IPS-20b (cell line): Measurements from ENCODE around the gene ZNRF2.

ENCODE experiments used
- H3K27ac ChIP-seq: one replicate; pipeline ENCODE4 v1.5.1; 2013; ENCODE audit warnings: low read length
- H3K27me3 ChIP-seq: 2 replicates; pipeline ENCODE4 v1.6.1; 2013; ENCODE audit warnings: mild to moderate bottlenecking, low read length, inconsistent platforms; ENCODE audit not compliant: insufficient read depth
- H3K36me3 ChIP-seq: 2 replicates; pipeline ENCODE4 v1.6.1; 2013; ENCODE audit warnings: low read depth, mild to moderate bottlenecking, inconsistent platforms, low read length, moderate library complexity; ENCODE audit not compliant: insufficient read depth
- H3K4me1 ChIP-seq: 2 replicates; pipeline ENCODE4 v1.6.1; 2013; ENCODE audit warnings: mild to moderate bottlenecking, control low read depth, inconsistent platforms, low read length, moderate library complexity; ENCODE audit not compliant: insufficient read depth
- H3K4me3 ChIP-seq: 2 replicates; pipeline ENCODE4 v1.5.1; 2013; ENCODE audit warnings: mild to moderate bottlenecking, low read length, inconsistent platforms
- H3K9ac ChIP-seq: 2 replicates; pipeline ENCODE4 v1.6.1; 2013; ENCODE audit warnings: low read depth, mild to moderate bottlenecking, inconsistent platforms, low read length, moderate library complexity
- H3K9me3 ChIP-seq: 2 replicates; pipeline ENCODE4 v1.6.1; 2013; ENCODE audit warnings: mild to moderate bottlenecking, low read depth, low read length, inconsistent platforms; ENCODE audit not compliant: insufficient read depth

Gene ZNRF2

GRCh38 chr7:30330134-30331111 lies 46.0 kb downstream of the ZNRF2 start:
- Histone ChIP-seq H3K9me3 (no peaks in the 10 kb centered on the region), H3K4me3 (no peak overlapping the region), H3K27me3 (no peaks in the 10 kb centered on the region), H3K36me3 (no peaks in the 10 kb centered on the region), H3K9ac (no peak overlapping the region), H3K4me1 (peaks cover 2% of the 10 kb centered on the region; the same call in 1 of the 2 replicates), H3K27ac (no peak overlapping the region)

GRCh38 chr7:30331338-30331737 lies 46.9 kb downstream of the ZNRF2 start:
- H3K27me3 ChIP-seq: no peaks in the 10 kb centered on the region
- H3K4me3 ChIP-seq: no peak overlapping the region
- no peaks in the 10 kb centered on the region for H3K4me1 ChIP-seq
- H3K9ac ChIP-seq: no peak overlapping the region
- H3K27ac ChIP-seq: no peak overlapping the region
- no peaks in the 10 kb centered on the region for H3K36me3 ChIP-seq
- H3K9me3 ChIP-seq: no peaks in the 10 kb centered on the region

GRCh38 chr7:30332549-30332948 lies 48.2 kb downstream of the ZNRF2 start:
- H3K27ac ChIP-seq: no peak overlapping the region
- no peaks in the 10 kb centered on the region for H3K36me3 ChIP-seq
- no peak overlapping the region for H3K4me3 ChIP-seq
- no peak overlapping the region for H3K9ac ChIP-seq
- H3K27me3 ChIP-seq: no peaks in the 10 kb centered on the region
- H3K9me3 ChIP-seq: no peaks in the 10 kb centered on the region
- no peaks in the 10 kb centered on the region for H3K4me1 ChIP-seq

- no peaks in the 10 kb centered on the region for H3K9me3 ChIP-seq
- H3K27me3 ChIP-seq: no peaks in the 10 kb centered on the region
- no peak overlapping the region for H3K4me3 ChIP-seq
- H3K36me3 ChIP-seq: no peaks in the 10 kb centered on the region
- H3K27ac ChIP-seq: no peak overlapping the region
- no peaks in the 10 kb centered on the region for H3K4me1 ChIP-seq
- no peak overlapping the region for H3K9ac ChIP-seq
Measured at GRCh38 chr7:30335763-30336487, 51.5 kb downstream of the ZNRF2 start.

GRCh38 chr7:30344513-30344912 lies 60.1 kb downstream of the ZNRF2 start:
- no peaks in the 10 kb centered on the region for H3K27me3 ChIP-seq
- no peaks in the 10 kb centered on the region for H3K9me3 ChIP-seq
- H3K4me3 ChIP-seq: no peak overlapping the region
- H3K4me1 ChIP-seq: peaks cover 21% of the 10 kb centered on the region
- H3K36me3 ChIP-seq: no peaks in the 10 kb centered on the region
- H3K9ac ChIP-seq: no peak overlapping the region
- no peak overlapping the region for H3K27ac ChIP-seq

- Histone ChIP-seq H3K9me3 (no peaks in the 10 kb centered on the region), H3K4me1 (peaks cover 34% of the 10 kb centered on the region), H3K4me3 (no peak overlapping the region), H3K27me3 (no peaks in the 10 kb centered on the region), H3K9ac (no peak overlapping the region), H3K36me3 (no peaks in the 10 kb centered on the region), H3K27ac (no peak overlapping the region)
Measured at GRCh38 chr7:30347226-30348082, 63.1 kb downstream of the ZNRF2 start.

- no peak overlapping the region for H3K4me3 ChIP-seq
- H3K4me1 ChIP-seq: peaks cover 37% of the 10 kb centered on the region
Measured at GRCh38 chr7:30348083-30348560, 63.7 kb downstream of the ZNRF2 start.

GRCh38 chr7:30349170-30349569 lies 64.8 kb downstream of the ZNRF2 start:
- Histone ChIP-seq H3K36me3 (no peaks in the 10 kb centered on the region), H3K4me3 (no peak overlapping the region; the same call in 1 of the 2 replicates), H3K4me1 (peaks cover 48% of the 10 kb centered on the region), H3K9me3 (no peaks in the 10 kb centered on the region), H3K27ac (no peak overlapping the region), H3K9ac (no peak overlapping the region), H3K27me3 (no peaks in the 10 kb centered on the region)

More at GRCh38 chr7:30348083-30348560, 63.7 kb downstream of the ZNRF2 start:
- H3K36me3 ChIP-seq: no peaks in the 10 kb centered on the region
- no peak overlapping the region for H3K27ac ChIP-seq
- no peak overlapping the region for H3K9ac ChIP-seq
- H3K27me3 ChIP-seq: no peaks in the 10 kb centered on the region
- no peaks in the 10 kb centered on the region for H3K9me3 ChIP-seq

- Histone ChIP-seq H3K27ac (no peak overlapping the region), H3K4me1 (peaks cover 51% of the 10 kb centered on the region), H3K36me3 (no peaks in the 10 kb centered on the region), H3K9me3 (no peaks in the 10 kb centered on the region), H3K9ac (no peak overlapping the region), H3K27me3 (no peaks in the 10 kb centered on the region), H3K4me3 (no peak overlapping the region)
Measured at GRCh38 chr7:30349816-30350215, 65.4 kb downstream of the ZNRF2 start.

GRCh38 chr7:30351286-30351685 lies 66.9 kb downstream of the ZNRF2 start:
- Histone ChIP-seq H3K4me3 (no peak overlapping the region), H3K36me3 (no peaks in the 10 kb centered on the region), H3K9ac (no peak overlapping the region), H3K9me3 (no peaks in the 10 kb centered on the region), H3K4me1 (peaks cover 57% of the 10 kb centered on the region), H3K27ac (no peak overlapping the region), H3K27me3 (no peaks in the 10 kb centered on the region)

- no peaks in the 10 kb centered on the region for H3K27me3 ChIP-seq
- peaks cover 57% of the 10 kb centered on the region for H3K4me1 ChIP-seq
- no peak overlapping the region for H3K9ac ChIP-seq
- no peak overlapping the region for H3K27ac ChIP-seq
- H3K4me3 ChIP-seq: no peak overlapping the region
- no peaks in the 10 kb centered on the region for H3K36me3 ChIP-seq
- H3K9me3 ChIP-seq: no peaks in the 10 kb centered on the region
Measured at GRCh38 chr7:30351724-30352123, 67.3 kb downstream of the ZNRF2 start.
